GM18526 (cell line): ENCODE results near the gene MCIDAS.

Source experiments
- POLR2A ChIP-seq: IDR thresholded peaks from 3 replicates; pipeline ENCODE4 v1.6.1; 2011; ENCODE audit not compliant: insufficient read length; ENCODE audit errors: extremely low read depth

MCIDAS gene

DNA sequence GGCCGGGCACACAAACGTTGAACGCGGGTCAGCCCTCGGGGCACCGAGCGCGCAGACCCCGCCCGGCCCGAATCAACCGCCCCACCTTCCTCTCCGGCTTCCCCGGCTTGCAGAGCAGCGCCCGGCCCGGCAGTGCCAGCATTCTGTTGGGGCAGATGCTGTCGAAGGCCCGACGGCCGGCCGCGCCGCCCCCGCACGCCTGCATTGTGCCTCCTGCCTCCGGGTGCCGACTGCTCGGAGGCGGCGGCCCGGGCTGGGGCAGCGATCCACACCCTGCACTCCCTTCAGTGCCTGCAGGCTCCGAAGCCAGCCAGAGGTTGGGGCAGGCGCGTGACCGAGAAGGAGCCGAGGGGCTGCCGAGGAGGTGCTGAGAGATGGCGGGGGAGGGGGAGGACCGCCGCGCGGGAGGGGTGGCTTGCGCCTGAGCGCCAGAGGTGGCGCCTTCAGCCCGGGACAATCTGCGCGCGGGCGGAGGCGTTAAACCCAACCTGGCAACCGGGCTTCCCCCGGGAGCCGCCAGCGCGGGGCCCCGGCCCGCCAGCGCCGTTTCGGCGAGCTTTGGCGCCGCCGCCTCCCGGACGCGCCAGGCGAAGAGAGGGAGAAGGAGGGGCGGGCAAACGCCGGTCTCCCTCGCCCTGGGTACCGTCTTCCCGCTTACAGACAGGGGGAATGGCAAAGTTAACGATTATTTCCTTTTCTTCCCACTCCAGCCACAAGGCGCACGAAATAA, at the start of gene MCIDAS:
MCIDAS (minus strand) TSS at position 382 of the 730 bp plus-strand sequence; CDS start at position 205, 177 bp downstream.
- no peak for TF ChIP-seq POLR2A

DNA sequence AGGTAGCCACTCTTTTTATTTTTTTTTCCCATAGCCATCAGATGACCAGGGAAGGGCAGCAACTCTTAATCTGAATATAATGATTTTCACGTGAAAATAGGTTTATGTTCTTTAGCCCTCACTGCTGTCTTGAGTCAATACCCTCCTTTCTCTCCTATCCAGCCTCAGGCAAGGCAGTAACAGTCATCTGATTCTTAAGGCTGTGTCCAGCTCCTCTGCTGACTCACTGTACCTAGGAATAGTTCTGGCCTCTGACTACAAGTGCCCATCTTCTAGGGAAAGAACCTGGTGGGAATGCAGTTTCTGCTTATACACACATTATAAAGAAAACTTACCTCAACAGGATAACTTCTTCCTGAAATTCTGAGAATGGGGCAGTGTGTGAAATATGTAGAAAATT, 49.7 kb upstream of the MCIDAS start:
- no peak for TF ChIP-seq POLR2A

DNA sequence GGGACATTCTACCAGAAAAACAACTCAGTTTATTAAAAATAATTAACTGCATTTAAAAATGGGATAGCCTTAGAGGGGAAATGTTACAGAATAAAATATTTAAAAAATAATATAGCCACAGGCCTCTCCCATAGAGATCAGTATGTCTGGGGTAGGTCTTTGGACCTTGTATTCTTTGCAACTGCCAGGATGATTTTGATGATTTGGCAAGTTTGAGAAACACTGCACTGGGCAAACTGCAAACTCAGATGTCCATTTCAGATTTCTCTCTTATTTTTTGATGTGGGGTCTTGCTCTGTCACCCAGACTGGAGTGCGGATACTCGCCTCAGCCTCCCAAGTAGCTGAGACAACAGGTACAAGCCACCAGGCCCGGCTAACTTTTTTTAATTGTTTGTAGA, 31.2 kb upstream of the MCIDAS start:
- TF ChIP-seq POLR2A = no peak

DNA sequence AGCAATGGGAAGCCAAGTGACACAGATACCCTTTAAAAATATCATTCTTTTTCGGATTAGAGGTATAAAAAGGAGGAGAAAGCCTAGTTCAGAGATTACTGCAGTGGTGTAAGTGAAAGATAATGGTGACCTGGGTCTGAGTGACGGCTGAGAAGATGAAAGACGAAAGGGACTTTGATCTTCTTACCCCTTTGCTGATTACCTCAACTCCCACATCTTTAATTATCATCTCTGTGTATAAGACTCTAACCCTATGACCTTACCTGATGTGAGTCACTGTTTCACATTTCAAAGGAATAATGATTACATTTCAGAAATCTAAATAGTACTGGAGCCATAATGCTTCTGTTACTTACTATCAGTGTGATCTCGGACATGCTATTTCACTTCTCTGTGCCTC, 27.7 kb upstream of the MCIDAS start:
- no peak for TF ChIP-seq POLR2A

DNA sequence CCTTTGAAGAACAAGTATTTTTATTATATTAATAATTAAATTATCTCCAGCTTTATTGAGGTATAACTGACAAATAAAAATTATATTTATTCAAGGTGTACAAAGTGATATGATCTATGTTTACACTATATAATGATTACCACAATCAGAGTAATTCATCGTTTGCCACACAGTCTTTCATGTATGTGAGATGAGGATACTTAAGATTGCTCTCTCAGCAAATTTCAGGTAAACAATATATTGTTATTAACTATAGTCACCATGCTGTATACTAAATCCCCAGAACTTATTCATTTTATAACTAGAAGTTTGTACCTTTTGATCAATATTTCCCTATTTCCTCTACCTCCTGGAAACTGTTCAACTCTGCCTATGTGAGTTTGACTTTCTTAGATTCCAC, 22.9 kb upstream of the MCIDAS start:
- no peak for TF ChIP-seq POLR2A

DNA sequence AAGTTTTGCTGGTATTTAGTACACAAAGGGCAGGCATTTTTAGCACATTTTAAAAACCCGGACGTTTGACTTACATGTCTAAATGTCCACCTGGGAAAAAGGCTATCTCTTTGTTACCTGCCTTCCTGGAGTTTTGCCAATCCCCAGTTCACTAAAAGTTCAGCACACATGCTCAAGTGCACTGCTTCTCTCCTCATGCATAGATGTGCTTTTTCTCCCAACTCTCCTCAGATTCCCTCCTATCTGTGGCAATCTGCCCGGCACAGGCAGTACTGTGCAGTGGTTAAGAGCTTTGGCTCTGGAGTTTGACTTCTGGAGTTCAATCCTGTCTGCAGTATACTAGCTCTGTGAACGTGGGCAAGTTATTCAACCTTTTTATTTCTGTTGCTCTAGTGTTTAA, 14.6 kb upstream of the MCIDAS start:
- no peak for TF ChIP-seq POLR2A

DNA sequence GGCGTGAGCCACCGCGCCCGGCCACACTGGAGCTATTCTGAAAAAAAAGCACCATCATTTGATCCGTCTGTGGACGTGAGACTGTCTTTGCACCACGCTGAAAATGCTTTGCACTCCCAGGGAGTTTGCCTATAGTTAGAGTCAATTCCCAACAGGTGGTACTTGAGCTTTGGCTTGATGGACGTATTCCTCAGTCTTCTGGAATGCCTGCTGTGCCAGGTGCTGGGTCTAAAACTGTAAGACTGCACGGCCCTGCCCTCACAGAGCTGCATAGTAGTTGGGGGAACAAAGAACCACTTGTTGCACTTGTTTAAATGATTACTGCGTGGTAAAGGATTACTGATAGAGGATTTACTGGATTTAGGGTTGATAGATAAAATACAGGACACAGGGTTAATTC, 9.7 kb upstream of the MCIDAS start:
- no peak for TF ChIP-seq POLR2A

DNA sequence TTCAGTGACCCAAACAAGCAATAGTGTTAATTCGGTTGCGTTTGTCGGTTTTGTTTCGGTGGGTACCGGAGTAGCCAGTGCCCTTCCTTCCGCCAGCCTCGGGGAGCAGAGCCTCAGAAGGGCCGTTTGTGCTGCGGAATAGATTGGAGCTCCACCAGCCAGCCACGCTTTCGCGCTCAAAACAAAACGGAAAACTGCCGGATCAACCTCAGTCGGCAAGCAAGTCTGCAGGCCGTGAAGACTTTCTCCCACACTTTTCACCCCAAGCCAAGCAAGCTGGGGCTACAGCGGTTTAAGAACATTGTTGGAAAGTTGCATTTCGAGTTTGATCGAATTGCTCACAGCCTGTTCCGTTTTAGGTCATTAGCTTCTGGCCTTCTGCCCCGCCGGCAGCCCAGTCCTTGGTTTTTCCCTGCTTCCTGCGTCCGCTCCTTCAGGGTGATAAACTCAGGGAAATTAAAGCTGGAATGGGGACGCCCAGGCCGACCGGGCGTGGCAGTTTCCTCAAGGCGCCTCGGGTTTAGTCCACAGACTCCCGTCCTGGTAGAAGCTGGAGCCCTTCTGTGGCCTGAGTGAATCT, 7.1 kb upstream of the MCIDAS start:
- TF ChIP-seq POLR2A = no peak

DNA sequence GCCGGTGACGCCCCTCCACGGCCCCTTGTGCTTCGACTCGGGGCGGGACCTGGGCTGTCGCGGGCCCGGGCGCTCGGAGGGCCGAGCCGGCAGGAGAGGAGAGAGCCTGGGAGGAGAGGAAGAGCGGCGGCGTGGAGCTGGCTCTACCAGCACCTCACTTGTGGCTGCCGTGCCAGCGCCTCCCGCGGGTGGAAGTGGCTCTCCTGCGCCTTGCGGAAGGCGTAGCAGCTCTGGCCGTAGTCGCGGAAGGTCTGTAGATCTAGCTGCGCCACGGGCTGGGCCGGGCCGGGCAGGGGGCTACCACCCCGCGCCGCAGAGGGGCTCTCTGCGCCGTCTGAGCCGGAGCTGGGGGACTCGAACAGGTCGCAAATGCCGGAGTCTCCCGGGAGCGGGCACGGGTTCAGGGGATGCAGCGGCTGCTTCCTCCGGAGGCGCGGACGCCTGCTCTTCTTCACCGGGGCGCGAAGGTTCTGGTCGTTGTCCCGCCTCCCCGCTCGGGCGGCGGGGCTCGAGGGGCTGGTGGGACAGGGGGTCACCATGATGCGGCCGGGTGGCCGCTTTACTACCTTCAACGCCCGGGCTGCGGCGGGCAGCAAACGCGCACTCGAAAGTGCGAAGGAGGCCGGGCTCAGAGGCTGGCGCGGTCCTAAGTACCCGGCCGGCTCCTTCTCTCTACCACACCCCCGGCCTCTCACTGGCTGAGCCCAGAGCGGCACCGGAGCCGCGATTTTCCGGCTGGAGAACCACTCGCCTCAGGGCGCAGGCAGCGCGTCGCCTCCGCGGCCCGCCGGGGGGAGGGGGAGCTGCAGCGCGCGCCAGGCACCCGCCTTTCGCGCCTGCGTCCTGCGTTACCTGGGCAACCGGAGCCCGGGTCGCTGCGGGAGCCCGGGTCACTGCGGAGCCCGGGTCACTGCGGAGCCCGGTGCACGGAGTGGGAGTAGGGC, 6.1 kb upstream of the MCIDAS start, which contains the start of gene CCNO:
CCNO (minus strand) TSS at position 624 of the 944 bp plus-strand sequence; CDS start at position 539, 85 bp downstream.
- no peak for TF ChIP-seq POLR2A

DNA sequence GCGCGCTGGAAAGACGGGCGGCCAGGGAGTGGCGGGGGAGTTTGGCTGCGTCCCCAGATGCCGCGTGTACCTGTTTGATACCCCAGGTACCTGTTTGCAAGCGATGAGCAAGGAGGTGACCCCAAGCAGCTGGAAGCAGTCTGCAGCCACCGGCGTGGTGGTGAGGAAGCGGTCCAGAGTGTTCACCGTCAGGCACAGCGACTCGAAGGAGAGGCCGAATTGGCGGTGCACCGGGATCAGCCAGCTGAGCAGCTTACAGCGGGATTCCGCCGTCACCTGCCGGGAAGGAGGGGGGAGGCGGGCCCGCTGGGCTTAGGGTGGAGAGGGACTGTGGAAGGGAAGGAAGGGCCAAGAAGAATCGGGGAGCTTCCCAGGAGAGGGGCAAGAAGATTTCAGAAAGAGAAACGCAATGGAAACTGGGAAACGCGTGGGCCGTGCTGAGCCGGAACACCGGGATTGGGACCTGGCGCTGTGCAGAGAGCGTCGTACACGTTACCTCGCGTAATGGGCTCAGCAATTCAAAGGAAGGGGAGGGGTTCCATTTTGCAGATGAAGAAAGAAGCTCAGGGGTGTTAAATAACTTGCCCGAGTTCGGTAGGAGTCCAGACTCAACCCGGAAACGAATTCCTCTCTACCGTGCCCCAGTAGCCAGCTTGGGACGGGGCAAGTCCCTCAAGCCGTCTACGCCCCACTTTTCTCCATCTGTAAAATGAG, 5.3 kb upstream of the MCIDAS start:
- TF ChIP-seq POLR2A = no peak

DNA sequence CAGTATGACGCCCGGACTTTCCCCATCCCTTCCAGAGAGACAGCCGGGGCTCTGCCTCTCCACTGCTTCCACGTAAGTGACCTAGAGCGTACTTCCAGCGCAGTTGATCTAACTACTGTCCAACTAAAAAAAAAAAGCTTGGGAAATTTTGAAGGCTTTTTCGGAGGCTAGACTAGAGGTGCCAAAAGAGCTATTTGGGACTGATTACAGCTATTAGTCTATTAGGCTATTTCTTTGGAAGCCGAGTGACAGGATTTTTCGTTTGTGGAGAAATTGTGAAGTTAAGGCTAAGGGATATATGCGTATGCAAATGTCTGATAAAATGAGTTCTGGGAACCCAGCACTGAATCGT, 4.8 kb upstream of the MCIDAS start:
- TF ChIP-seq POLR2A = no peak

DNA sequence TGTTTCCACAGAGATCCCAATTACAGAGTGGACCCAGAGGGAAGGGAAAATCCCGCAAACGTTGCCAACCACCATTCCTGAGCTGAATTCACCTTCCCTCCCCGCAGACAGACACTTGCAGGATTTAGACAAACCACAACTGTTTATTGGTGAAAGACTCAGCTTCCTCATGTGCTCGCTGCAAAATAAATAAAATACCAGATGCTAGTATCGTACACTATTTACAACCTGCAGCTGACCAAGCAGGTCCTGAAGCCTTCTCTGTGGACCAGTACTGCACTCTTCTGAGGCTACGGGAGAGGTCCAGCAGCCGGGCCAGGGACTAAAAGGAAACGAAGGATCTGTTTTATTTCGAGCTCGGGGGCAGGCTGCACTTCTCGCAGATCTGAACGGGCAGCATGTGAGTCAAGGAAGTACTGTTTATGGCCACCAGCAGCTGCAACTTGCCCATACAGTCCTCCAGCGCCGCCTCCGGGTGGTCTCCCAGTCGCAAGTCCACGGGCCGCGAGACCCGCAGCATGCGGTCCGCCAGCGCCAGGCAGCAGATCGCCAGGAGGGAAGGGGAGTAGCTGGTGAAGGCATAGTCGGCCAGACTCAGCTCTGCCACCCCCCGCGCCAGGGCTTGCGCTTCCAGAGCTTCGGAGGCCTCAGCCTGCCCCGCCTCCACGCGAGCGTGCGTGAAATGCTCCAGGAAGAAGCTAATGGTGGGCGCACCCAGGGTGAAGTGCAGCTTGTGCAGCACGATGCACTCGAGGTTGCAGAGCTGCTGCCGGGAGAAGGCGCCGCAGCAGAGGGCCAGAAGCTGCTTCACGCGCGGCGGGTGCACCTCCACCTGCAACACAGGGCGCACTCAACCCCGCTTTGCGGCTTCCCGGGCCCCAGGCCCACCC, 4.2 kb upstream of the MCIDAS start:
- no peak for TF ChIP-seq POLR2A

DNA sequence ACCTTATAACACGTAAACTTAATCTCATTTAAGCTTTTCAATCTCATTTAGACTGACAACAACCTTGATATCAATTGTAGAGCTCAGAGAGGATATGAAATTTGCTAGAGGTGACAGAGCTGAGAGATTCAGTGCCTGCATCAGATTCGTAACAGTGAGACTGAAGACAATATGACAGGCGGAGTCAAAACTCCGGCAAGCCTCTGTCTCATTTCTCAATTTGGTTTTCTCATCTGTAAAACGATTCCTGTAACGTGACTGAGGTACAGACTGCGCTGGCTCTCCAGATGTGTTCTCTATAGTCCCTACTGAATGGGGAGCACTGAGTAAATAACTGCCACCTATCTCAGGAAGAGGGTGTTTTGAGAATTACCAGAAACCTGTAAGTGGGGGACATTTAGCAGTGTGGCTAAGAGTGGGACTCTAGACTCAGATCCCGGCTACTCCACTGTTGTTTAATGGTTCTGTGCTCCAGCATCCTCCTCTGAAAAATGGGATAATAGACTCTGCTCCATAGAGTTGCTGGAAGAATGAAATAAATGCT, 3.0 kb upstream of the MCIDAS start:
- no peak for TF ChIP-seq POLR2A

DNA sequence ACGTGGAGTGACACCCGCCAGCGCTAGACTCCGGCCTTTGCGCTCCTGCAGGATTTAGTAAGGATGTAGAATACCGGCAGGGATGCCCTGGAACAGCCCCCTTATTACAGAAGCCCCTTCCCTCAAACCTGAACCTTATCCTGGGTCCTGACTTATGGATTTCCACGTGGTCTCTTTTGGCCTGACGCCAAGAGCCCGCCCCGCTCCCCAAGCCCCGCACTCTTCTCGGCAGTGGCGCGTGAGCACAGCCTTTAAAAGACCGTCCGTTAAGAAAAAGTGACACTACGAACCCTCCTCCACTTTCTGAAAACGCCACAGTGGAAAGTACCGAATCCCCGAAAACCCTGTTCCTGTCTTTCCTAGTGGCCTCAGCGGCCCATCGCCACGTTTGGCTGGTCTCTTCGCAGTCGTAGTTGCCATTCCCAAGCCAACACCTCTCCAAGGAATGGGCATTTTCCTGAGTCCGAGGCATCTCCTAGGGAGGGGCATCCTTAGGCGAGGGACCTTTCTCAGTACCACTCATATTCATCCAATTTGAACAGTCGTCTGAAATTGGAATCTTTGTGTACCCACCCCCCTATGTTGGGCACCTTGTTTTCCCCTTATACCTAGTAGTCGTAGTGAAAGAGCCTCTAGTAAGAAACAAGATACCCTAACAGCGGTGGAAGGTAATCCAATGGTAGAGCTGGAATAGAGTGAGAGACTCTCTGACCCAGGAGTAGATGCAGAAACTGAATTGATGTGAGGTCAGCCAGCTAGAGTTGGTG, 732 bp upstream of the MCIDAS start:
- TF ChIP-seq POLR2A = no peak
